Left renal cortex interstitium (tissue), 4 donors: ENCODE data around the gene SERPINC1. TPM values are rescaled to one million over a fixed set of nuclear protein-coding genes. Genes with fewer than 3 reads are reported as not detected.
"Not testable (repeated sequence)": the region's sequence is repeated elsewhere in the genome, so short reads cannot be mapped to it uniquely, and the experiment has no call there.

Source experiments
- DNase-seq, 4 donors: peaks; one replicate each; pipeline ENCODE4 v3.0.0-alpha.2; 2013; ENCODE audit warnings: low read depth in 4 of 4, low spot score in 2 of 4, missing footprints in 1 of 4
- polyA plus RNA-seq, 4 donors: library from polyadenylated mRNA; unstranded; fragments of 120-200 nt; gene quantifications; one replicate each; pipeline ENCODE4 v1.2.1, GENCODE V29; 2013; ENCODE audit not compliant: insufficient read length in 4 of 4

The SERPINC1 gene
- polyA plus RNA-seq, 4 donors, result 0.27 to 10.1 (median 0.45) TPM

DNA sequence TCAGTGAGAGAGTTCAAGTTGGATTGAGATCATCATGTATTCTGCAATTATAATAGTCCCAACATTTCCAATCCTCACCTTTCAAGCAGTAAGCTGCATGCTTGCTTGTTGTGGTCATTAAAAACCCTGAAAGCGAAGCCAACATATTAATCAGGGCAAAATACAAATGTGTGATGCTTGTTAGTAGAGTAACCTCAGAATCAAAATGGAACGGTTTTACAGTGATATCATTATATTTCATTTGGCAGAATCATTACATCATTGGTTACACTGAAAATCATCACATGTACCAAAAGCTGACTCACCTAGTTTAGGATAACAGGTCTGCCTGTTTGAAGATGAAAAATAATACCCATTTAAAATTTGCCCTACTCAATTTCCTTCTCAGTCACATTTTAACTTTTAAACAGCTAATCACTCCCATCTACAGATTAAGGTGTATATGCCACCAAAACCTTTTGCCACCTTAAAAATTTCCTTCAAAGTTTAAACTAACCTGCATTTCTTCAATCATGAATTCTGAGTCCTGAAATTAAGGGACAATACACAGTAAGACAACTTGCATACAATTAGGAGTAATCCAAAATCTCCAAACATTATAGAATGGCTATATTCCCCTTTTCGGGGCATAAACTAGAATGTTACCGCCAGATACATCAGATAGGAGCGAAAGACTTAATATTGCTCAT lies 52.8 kb downstream of the SERPINC1 start:
- no peak for DNase-seq

DNA sequence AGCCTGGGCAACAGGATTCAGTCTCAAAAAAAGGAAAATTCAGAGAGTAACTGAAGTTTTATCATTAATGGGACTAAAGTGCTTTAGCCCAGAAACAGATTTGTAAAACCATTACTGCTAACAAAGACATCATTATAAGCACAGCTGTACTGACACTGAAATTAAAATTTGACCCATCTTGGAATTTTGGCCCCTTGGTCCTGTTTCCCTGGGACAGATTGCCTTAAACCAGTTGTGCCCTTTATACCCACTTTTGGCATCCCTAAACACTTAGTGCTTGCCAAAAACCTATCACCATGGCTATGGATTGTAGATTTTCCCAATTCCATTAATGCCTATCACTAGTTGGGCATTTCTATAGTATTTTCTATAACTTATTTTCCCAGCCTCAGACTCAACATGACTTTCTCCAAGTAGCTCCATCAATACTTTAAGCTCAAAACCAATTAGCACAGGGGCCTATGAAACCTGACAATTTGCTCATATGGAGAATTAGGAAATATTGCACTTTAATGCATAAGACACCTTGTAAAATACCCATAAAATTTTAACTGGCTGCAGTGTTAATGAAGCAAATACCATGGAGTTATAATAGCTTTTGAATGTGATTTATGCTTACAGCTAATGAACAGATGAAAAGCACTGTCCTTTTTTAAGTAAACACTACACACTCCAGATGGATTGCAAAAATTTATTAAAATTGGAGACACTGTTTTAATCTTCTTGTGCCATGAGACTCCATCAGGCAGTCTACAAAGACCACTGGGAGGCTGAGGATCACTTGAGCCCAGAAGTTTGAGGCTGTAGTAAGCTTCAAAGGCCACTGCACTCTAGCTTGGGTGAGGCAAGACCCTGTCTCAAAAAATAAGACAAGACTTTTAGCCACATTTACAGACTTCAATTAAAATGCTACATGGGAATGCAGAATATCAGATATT lies 53.6 kb downstream of the SERPINC1 start:
- DNase-seq, result no peak

GRCh38 chr1:173862769-173863223 lies 54.3 kb downstream of the SERPINC1 start:
- no peak for DNase-seq

DNA sequence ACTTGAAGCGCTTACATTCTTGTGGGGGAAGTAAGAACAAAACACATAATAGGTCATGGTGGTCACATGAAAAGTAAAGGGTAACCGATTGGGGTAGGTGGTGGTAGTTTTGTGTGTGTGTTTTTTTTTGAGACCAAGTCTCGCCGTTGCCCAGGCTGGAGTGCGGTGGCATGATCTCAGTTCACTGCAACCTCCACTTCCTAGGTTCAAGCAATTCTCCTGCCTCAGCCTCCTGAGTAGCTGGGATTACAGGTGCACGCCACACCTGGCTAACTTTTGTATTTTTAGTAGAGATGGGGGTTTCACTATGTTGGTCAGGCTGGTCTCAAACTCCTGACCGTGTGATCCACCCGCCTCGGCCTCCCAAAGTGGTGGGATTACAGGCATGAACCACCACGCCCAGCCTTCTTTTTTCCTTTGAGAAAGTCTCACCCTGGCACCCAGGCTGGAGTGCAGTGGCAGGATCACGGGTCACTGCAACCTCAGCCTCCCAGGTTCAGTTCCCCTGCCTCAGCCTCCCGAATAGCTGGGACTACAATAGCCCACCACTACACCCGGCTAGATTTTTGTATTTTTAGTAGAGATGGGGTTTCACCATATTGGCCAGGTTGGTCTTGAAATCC lies 54.9 kb downstream of the SERPINC1 start:
- not testable (repeated sequence) for DNase-seq

GRCh38 chr1:173861731-173862145 lies 55.4 kb downstream of the SERPINC1 start:
- no peak for DNase-seq

- no peak for DNase-seq
Measured at GRCh38 chr1:173860065-173860464, 57.1 kb downstream of the SERPINC1 start.

GRCh38 chr1:173859547-173859946 lies 57.6 kb downstream of the SERPINC1 start:
- not testable (repeated sequence) for DNase-seq

GRCh38 chr1:173857363-173857917 lies 59.7 kb downstream of the SERPINC1 start:
- no peak for DNase-seq

- no peak for DNase-seq
Measured at GRCh38 chr1:173856903-173857302, 60.2 kb downstream of the SERPINC1 start.

- no peak for DNase-seq
Measured at GRCh38 chr1:173856014-173856413, 61.1 kb downstream of the SERPINC1 start.

Other genes with a start within 250 kb of the SERPINC1 start
- gene ANKRD45, start 247.5 kb downstream of the SERPINC1 start, polyA plus RNA-seq, result 1 to 10 TPM; 4.8 to 5.6 (median 5.3) TPM
- gene KLHL20, start 202.3 kb downstream of the SERPINC1 start, polyA plus RNA-seq, result 10 to 100 TPM; 22.1 to 25.5 (median 24.4) TPM
- gene DARS2, start 92.7 kb downstream of the SERPINC1 start, polyA plus RNA-seq, result 10 to 100 TPM; 24.5 to 29.6 (median 26.3) TPM
- gene CENPL, start 92.4 kb downstream of the SERPINC1 start, polyA plus RNA-seq, result 10 to 100 TPM; 10.6 to 12.2 (median 11.2) TPM
- gene GAS5, start 49.3 kb downstream of the SERPINC1 start, polyA plus RNA-seq, result 100 to 1,000 TPM; 520 to 711 (median 651) TPM
- 10 to 100 TPM in 2 of 4 donors, 1 to 10 TPM in 2; 6.1 to 13.3 (median 9.0) TPM for gene ZBTB37, start 48.9 kb downstream of the SERPINC1 start, polyA plus RNA-seq
- gene RC3H1, start 105.0 kb upstream of the SERPINC1 start, polyA plus RNA-seq, result 10 to 100 TPM; 10.0 to 15.9 (median 11.6) TPM
- gene RABGAP1L, start 242.2 kb upstream of the SERPINC1 start, polyA plus RNA-seq, result 10 to 100 TPM; 21.9 to 32.2 (median 26.4) TPM